ENCODE results near the gene RAD51AP1. TPM values are rescaled to one million over a fixed set of nuclear protein-coding genes. Genes with fewer than 3 reads are reported as not detected.

The RAD51AP1 gene
- total RNA-seq, 1 experiment from 2014 or later = 59.4 TPM

- no peaks in the 10 kb centered on the region for H3K79me1 ChIP-seq (ENCODE audit: insufficient read depth, low read depth, low read length, poor library complexity, severe bottlenecking)
- H3K23ac ChIP-seq (ENCODE audit: insufficient read length, low read depth, low read length) = no peak overlapping the region
- Mint-ChIP-seq H3K4me3 (no peak overlapping the region), H3K9me3 (no peaks in the 10 kb centered on the region; a peak in 1 of 5 replicates), H3K36me3 (ENCODE audit: insufficient read depth in 1 of 3, low read depth in 3 of 3) (no peaks in the 10 kb centered on the region), H3K27ac (no peak overlapping the region), H3K4me1 (peaks cover 10 to 12% of the 10 kb centered on the region in 2 experiments), H3K27me3 (ENCODE audit: low read depth) (peaks cover 4% of the 10 kb centered on the region)
- no peak overlapping the region for H3T11ph ChIP-seq (ENCODE audit: low read length)
- no peak overlapping the region for H4K91ac ChIP-seq (ENCODE audit: insufficient read length, low read depth, low read length)
- no peak overlapping the region for H2BK15ac ChIP-seq (ENCODE audit: low read depth, low read length)
- H4K5ac ChIP-seq (ENCODE audit: insufficient read length, low read depth, low read length) = no peak overlapping the region
- H2BK20ac ChIP-seq (ENCODE audit: low read depth, low read length, poor library complexity, severe bottlenecking) = no peak overlapping the region
- H3K56ac ChIP-seq (ENCODE audit: insufficient read length, low read depth, low read length) = no peak overlapping the region
- H4K20me1 ChIP-seq (ENCODE audit: control insufficient read depth, insufficient read depth, insufficient read length) = no peaks in the 10 kb centered on the region
- H3K23me2 ChIP-seq (ENCODE audit: insufficient read length, low read depth, low read length, poor library complexity, severe bottlenecking) = no peaks in the 10 kb centered on the region
- H2BK120ac ChIP-seq (ENCODE audit: low read depth, low read length, poor library complexity, severe bottlenecking) = no peak overlapping the region
- H2AK5ac ChIP-seq (ENCODE audit: insufficient read length, low read length) = no peak overlapping the region
- H3K14ac ChIP-seq (ENCODE audit: insufficient read depth, low read length) = no peak overlapping the region
- no peak overlapping the region for H4K8ac ChIP-seq (replicated peaks; ENCODE audit: insufficient read length, low read depth, low read length)
- H3K27ac ChIP-seq (ENCODE audit: insufficient read length, low read depth, low read length) = no peak overlapping the region
- no CpG with 5 or more reads among the region's 7 CpGs for WGBS (ENCODE audit: extremely low coverage, insufficient read length, low lambda C conversion rate)
- no peak overlapping the region for H3K18ac ChIP-seq (ENCODE audit: insufficient read length, low read depth, low read length)
- H3K4me2 ChIP-seq (ENCODE audit: insufficient read depth, insufficient read length, low read length) = no peak overlapping the region
- H3K4ac ChIP-seq (ENCODE audit: low read depth, low read length) = no peak overlapping the region
- no peaks in the 10 kb centered on the region for H3K79me2 ChIP-seq (ENCODE audit: insufficient read depth, low read length)
- no peak overlapping the region for H2BK12ac ChIP-seq (ENCODE audit: insufficient read length, low read depth, low read length)
- no peak for TF ChIP-seq CTCF (conservative IDR thresholded peaks at IDR 0.05)
- DNase-seq = no peak
- no peak overlapping the region for H3K9ac ChIP-seq (ENCODE audit: extremely low read depth, insufficient read length, low read length)
- no peak overlapping the region for H2BK5ac ChIP-seq (ENCODE audit: insufficient read length, low read length)
- no peaks in the 10 kb centered on the region for H3K27me3 ChIP-seq (ENCODE audit: insufficient read depth, low read length)
- no peak overlapping the region for H2AFZ ChIP-seq (ENCODE audit: low read length)
- H3K9me3 ChIP-seq (ENCODE audit: control insufficient read depth, low read depth, low read length) = no peaks in the 10 kb centered on the region
- H3K4me1 ChIP-seq (ENCODE audit: insufficient read depth, low read length) = no peaks in the 10 kb centered on the region
These were observed 52.5 kb downstream of the RAD51AP1 start for GRCh38 chr12:4591180-4591687.

Data from H9 (cell line).